Mesothelial cell of epicardium (in vitro differentiated cells): ENCODE measurements around the gene PRTG. TPM values are rescaled to one million over a fixed set of nuclear protein-coding genes. Genes with fewer than 3 reads are reported as not detected.

Experiments used
- DNase-seq, 2 experiments: peaks; one replicate each; pipeline ENCODE4 v3.0.0; 2021; ENCODE audit warnings: low spot score in 2 of 2; ENCODE audit not compliant: unreplicated experiment in 2 of 2
- H3K27ac Mint-ChIP-seq: 2 replicates; pipeline ENCODE4 v1.8.0; 2021; ENCODE audit warnings: mixed read lengths
- H3K27me3 Mint-ChIP-seq: 2 replicates; pipeline ENCODE4 v1.8.0; 2021; ENCODE audit warnings: low read depth, mixed read lengths
- H3K36me3 Mint-ChIP-seq: 2 replicates; pipeline ENCODE4 v1.8.0; 2021; ENCODE audit warnings: mixed read lengths
- H3K4me1 Mint-ChIP-seq: 2 replicates; pipeline ENCODE4 v1.8.0; 2021; ENCODE audit warnings: mixed read lengths
- H3K4me3 Mint-ChIP-seq: 2 replicates; pipeline ENCODE4 v1.8.0; 2021; ENCODE audit warnings: mild to moderate bottlenecking, moderate library complexity, mixed read lengths
- H3K9me3 Mint-ChIP-seq: 2 replicates; pipeline ENCODE4 v1.8.0; 2021; ENCODE audit warnings: mixed read lengths
- total RNA-seq: library from RNA; stranded (reverse); gene quantifications from 3 replicates; pipeline ENCODE4 v1.2.1, GENCODE V29; 2021
- TF ChIP-seq, protein P1 (sequence below): fragments of 200-600 bp; sonication (generic); IDR thresholded peaks from one replicate; pipeline ENCODE4 v1.5.0; 2021; ENCODE audit warnings: antibody characterized with exemption; ENCODE audit not compliant: unreplicated experiment

Gene PRTG
- total RNA-seq, 1 donor from 2014 or later = 16.9 TPM

DNA sequence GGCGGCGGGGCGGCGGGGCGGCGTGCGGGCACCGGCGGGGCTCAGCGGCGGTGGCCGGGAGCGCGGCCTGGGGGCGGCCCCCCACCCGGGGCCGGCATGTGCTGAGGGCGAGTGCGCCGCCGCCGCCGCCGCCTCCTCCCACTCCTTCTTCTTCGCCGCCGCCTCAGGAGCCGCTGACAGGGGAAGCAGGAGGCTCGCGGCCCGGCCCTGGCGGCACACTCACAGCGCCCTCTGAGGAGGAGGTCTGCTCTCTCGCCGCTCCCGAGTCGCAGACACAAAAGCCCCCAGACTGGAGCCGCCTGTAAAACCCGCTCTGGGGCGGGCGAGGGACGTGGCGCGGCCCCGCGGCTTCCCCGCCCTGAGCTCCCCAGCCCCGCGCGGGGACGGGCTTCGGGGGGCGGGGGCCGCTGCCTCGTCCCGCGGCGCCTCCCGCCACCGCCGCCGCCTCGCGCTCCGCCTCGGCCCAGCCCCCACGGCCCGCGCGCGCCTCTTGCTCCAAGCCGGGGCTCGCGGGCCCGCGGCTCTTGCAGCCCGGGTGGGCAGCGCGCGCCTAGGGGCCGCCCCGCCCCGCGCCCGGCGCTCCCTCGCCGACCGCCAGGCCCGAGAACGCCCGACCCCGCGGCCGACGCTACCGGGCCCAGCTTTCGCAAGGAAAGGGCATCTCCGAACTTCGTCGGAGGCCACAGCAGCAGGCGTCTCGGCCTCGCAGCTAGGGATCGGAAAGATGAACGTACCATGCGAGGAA is 154.7 kb downstream of the PRTG start, which contains the start of gene PYGO1:
Gene PYGO1 (minus strand): TSS at position 276 of the 745 bp plus-strand sequence. CDS start 462 bp downstream, outside the sequence.
- H3K36me3 Mint-ChIP-seq = peaks cover 2% of the 10 kb centered on the region
- DNase-seq = peak; percentile 57 to 79
- H3K4me1 Mint-ChIP-seq = peaks cover 12% of the 10 kb centered on the region
- no peaks in the 10 kb centered on the region for H3K9me3 Mint-ChIP-seq
- peak within 1 kb of the TSS; percentile 81 for H3K4me3 Mint-ChIP-seq
- TF ChIP-seq, protein P1, sequence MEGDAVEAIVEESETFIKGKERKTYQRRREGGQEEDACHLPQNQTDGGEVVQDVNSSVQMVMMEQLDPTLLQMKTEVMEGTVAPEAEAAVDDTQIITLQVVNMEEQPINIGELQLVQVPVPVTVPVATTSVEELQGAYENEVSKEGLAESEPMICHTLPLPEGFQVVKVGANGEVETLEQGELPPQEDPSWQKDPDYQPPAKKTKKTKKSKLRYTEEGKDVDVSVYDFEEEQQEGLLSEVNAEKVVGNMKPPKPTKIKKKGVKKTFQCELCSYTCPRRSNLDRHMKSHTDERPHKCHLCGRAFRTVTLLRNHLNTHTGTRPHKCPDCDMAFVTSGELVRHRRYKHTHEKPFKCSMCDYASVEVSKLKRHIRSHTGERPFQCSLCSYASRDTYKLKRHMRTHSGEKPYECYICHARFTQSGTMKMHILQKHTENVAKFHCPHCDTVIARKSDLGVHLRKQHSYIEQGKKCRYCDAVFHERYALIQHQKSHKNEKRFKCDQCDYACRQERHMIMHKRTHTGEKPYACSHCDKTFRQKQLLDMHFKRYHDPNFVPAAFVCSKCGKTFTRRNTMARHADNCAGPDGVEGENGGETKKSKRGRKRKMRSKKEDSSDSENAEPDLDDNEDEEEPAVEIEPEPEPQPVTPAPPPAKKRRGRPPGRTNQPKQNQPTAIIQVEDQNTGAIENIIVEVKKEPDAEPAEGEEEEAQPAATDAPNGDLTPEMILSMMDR = no peak
- peak within 1 kb of the TSS; percentile 97 for H3K27ac Mint-ChIP-seq
- no peaks in the 10 kb centered on the region for H3K27me3 Mint-ChIP-seq

DNA sequence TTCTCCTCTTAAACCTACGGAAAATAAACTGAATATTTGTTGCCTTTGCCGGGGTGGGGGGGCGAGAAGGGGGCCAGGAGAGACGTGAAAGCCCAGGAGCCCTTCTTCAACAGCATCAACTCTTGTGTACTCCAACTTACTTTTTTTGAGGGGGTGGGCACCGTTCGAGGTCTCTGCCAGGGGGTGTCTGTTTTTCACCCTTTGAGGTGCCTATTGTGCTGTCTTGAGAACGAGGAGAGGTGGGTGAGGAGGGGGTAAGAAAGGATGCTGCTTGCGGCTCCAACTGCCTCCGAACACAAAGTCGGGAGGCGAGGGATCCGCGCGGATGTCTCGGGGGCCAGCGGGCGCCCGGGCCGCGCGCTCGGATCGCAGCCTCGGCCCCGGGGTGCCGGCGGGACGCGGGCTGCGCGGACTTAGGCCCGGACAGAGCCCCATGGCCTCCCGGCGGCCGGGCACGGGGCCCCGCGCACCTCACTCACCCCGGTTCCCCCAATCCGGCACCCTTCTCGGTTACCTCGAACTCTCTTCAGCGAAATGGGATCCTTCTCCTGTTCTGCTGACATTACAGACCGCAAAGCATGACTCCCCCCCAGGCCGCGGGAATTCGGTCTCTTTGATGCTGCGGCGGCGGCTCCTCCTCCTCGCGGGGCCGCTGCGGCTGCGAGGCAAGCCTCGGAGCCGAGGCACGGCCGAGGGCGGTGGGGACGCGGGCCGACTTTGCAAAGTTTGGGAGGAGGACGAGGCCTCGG is 155.5 kb downstream of the PRTG start:
- Mint-ChIP-seq H3K27me3 (no peaks in the 10 kb centered on the region), H3K27ac (no peak overlapping the region), H3K36me3 (peaks cover 2% of the 10 kb centered on the region), H3K4me3 (peak overlapping the region; percentile 76), H3K4me1 (peaks cover 16% of the 10 kb centered on the region), H3K9me3 (no peaks in the 10 kb centered on the region)
- peak; percentile 55 to 73 for DNase-seq
- TF ChIP-seq, protein P1 = no peak

DNA sequence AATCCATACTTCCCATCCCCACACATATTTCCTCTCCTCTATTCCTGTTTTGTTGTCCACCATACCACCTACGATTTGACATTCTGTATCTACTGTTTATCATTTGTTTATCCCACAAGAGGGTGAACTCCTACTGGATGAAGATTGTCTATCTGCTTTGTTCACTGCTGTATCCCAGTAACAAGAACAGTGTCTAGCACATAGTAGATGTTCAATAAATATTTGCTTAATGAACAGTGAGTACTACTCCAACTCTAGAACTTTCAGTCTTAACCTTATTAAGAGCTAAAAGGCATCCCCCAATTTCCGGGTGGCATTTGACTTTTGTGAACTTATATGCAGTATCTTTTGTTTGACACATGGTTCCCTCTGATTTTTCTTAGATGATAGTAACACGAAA is 156.1 kb downstream of the PRTG start:
- H3K27ac Mint-ChIP-seq = no peak overlapping the region
- peaks cover 2% of the 10 kb centered on the region for H3K36me3 Mint-ChIP-seq
- no peaks in the 10 kb centered on the region for H3K27me3 Mint-ChIP-seq
- no peaks in the 10 kb centered on the region for H3K9me3 Mint-ChIP-seq
- H3K4me1 Mint-ChIP-seq = peaks cover 16% of the 10 kb centered on the region
- no peak for DNase-seq
- TF ChIP-seq, protein P1 = no peak
- no peak overlapping the region for H3K4me3 Mint-ChIP-seq

DNA sequence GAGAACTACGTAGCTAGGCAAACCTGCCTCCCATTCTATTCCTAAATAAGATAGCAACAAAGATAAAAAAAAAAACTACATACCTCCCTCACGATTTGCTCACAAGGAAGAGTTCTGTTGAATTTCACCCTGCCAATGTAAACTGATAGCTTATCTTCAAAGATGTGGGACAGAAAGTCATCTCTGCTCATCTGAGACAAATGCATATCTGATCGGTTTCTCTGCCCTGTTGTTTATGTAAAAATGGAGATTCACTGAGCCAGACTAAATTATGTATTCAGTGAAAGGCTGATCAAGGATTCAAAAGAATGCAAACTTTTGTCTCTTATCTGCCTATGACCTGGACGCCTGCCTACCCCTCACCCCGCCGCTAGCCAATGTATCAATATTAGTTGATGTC is 166.0 kb downstream of the PRTG start:
- DNase-seq = no peak
- Mint-ChIP-seq H3K9me3 (peaks cover 7% of the 10 kb centered on the region), H3K4me3 (no peak overlapping the region), H3K27me3 (no peaks in the 10 kb centered on the region), H3K36me3 (peaks cover 10% of the 10 kb centered on the region), H3K4me1 (peaks cover 19% of the 10 kb centered on the region), H3K27ac (peak overlapping the region; percentile 17)
- TF ChIP-seq, protein P1 = no peak

DNA sequence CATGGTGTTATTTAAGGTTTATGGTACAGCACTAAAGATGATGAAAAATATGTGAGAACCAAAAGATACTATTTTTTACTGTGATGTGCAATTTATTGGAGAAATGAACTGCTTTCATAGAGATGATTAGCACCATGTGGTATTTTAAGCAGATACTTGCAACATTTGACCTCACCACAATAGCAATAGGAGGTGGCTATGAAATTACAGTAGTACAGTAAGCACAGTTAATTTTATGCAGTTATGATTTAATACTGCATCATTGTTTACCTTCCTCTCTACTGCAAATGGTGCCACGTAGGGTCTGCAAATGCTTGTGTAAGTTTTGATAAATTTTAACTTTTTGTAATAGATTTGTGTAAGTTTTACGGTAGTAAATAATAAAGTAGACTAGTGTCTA is 168.9 kb downstream of the PRTG start:
- H3K36me3 Mint-ChIP-seq = peaks cover 31% of the 10 kb centered on the region
- no peak for DNase-seq
- no peak overlapping the region for H3K4me3 Mint-ChIP-seq
- TF ChIP-seq, protein P1 = no peak
- H3K27ac Mint-ChIP-seq = no peak overlapping the region
- peaks cover 8% of the 10 kb centered on the region for H3K4me1 Mint-ChIP-seq
- H3K9me3 Mint-ChIP-seq = peaks cover 19% of the 10 kb centered on the region
- H3K27me3 Mint-ChIP-seq = no peaks in the 10 kb centered on the region
